Retinal pigment epithelial cell (primary cell): ENCODE measurements around the gene PPM1J.

Source experiments
- DNase-seq: peaks from one replicate; pipeline ENCODE4 v3.0.0-alpha.2; 2010; ENCODE audit warnings: low read depth
- H3K4me3 ChIP-seq: 2 replicates; pipeline ENCODE4 v1.5.1; 2011; ENCODE audit warnings: mild to moderate bottlenecking, low read length, control low read depth, moderate library complexity
- CTCF ChIP-seq: conservative IDR thresholded peaks from 2 replicates; pipeline ENCODE4 v1.5.1; 2011; ENCODE audit warnings: low read depth, low read length, control low read depth, inconsistent platforms

The PPM1J gene

GRCh38 chr1:112696578-112697314, 18.4 kb downstream of the PPM1J start:
- no peak overlapping the region for H3K4me3 ChIP-seq
- TF ChIP-seq CTCF: no peak
- no peak for DNase-seq

- no peak overlapping the region for H3K4me3 ChIP-seq
- no peak for DNase-seq
- no peak for TF ChIP-seq CTCF
These were observed 19.9 kb downstream of the PPM1J start for GRCh38 chr1:112695276-112695675.

- no peak for TF ChIP-seq CTCF
- no peak overlapping the region for H3K4me3 ChIP-seq
- DNase-seq: no peak
These were observed 20.7 kb downstream of the PPM1J start for GRCh38 chr1:112694363-112694929.

GRCh38 chr1:112693821-112694220, 21.3 kb downstream of the PPM1J start:
- TF ChIP-seq CTCF: no peak

GRCh38 chr1:112692681-112693080, 22.5 kb downstream of the PPM1J start:
- H3K4me3 ChIP-seq: no peak overlapping the region
- no peak for TF ChIP-seq CTCF
- DNase-seq: no peak

More at GRCh38 chr1:112693821-112694220, 21.3 kb downstream of the PPM1J start:
- H3K4me3 ChIP-seq: no peak overlapping the region
- DNase-seq: no peak

GRCh38 chr1:112689842-112690237, 25.3 kb downstream of the PPM1J start:
- no peak for DNase-seq
- no peak for TF ChIP-seq CTCF

GRCh38 chr1:112689196-112689841, 25.8 kb downstream of the PPM1J start:
- no peak overlapping the region for H3K4me3 ChIP-seq
- no peak for TF ChIP-seq CTCF
- DNase-seq: no peak

More at GRCh38 chr1:112689842-112690237, 25.3 kb downstream of the PPM1J start:
- no peak overlapping the region for H3K4me3 ChIP-seq
